SIG-M5 treated with dmso at 0.1 percent for 504 hours (cell line): Measurements from ENCODE around the gene RHOB.
"Not testable (repeated sequence)": the region's sequence is repeated elsewhere in the genome, so short reads cannot be mapped to it uniquely, and the experiment has no call there.

ENCODE experiments used
- DNase-seq: peaks from one replicate; lab custom pipeline; 2025; ENCODE audit not compliant: unreplicated experiment; lab: John Stamatoyannopoulos, UW

RHOB gene

DNA sequence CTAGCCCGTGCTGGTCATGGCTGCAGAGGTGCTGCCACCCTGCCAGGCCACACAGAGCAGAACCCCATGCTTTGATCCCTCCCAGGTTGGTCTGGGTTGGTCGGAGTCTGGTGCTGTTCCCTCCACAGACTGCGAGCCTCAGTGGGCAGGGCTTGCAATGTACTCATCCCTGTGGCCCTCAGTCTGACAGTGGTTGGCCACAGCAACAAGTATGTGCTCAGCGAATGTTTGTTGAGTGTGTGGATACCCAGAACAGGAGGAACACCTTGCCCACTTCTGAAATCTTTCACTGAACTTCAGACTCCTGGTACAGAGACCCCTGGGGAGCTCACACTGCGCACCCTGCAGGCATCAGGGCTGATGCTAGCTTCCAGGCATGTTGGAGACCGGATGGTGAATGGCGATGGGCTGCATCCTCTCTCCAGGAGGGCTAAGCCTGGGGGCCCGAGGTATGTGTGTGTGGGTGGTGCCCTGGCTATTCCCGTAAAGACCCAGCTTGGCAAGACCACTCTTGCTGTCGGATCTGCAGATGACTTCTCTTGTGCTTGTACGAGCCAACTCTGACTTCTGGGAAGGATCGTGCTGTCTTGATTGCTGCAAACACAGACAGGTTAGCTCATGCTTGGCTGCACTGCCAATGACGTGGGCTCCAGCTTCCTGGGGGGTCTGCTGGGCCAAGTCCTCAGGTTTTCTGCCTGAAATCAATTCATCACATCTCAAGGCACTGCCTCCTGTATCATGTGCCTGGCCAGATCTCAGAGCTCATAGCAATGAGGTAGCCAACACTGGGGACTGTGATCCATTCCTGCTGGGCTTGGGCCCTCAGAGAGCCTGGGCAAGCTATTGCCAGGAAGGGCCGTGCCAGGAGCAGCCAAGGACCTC is 43.7 kb downstream of the RHOB start:
- no peak for DNase-seq

DNA sequence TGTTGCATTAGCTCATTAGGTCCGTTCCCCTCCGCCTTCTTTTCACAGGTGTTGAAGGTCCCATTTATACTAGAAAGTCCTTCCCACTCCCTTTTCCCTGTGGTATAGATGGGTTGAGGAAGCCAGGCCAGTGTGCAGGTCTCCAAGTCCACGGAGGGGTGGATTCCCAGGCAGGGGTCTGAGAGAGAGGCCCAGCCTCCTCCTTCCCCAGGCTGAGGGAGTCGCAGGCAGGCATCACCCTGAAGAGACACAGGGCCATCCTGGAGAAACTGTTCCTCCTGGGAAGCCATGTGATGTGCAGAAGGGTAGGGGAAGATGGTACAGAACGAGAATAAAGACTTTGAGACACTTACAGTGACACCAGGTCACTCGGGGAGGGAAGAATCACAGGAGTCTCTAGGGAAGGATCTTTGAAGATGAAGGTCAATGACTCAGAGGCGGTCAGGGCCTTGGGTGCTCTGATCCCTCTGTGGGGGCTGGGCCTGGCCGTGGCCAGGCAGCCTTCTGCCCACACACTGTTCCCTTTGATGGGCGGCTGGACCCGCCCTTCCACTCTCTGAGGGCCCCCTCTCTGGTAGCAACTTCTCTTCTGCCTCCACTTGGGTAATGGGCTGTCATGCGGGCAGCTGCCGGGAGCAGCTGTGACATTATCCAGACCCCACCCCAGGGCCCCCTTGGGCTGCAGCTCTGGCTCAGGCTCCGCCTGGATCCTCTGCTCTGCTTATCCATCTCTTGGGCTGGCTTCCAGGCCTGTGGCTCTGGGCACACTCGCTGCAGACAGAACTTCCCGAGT is 45.1 kb downstream of the RHOB start:
- DNase-seq, result no peak

DNA sequence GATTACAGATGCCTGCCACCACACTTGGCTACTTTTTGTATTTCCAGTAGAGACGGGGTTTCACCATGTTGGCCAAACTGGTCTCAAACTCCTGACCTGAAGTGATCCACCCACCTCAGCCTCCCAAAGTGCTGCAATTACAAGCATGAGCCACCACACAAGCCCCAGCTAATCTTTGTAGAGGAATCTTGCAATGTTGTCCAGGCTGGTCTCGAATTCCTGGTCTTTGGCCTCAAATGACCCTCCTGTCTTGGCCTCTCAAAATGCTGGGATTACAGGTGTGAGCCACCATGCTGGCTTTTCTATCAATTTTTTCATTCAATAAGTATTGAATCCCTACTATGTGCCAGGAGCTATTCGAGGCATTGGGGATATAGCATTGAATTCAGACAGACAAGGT is 46.2 kb downstream of the RHOB start:
- DNase-seq, result not testable (repeated sequence)

DNA sequence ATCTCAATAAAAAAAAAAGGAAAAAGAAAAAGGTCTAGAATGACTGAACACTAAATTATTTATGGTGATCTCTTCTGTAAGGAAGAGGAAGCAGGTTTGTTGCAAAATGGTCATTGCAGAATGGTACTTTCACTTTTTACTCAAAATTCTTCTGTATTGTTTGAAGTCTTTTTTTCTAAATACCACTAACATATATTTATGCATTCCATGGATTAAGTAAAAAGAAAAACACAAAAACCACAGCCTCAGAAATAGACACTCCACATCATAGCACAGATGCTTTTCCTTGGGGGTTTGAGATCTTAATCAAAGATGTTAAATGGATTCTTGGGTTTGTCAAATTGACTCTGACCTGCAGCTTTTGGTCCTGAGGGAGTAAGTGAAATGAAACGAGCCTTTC is 47.4 kb downstream of the RHOB start:
- peak; percentile 77 for DNase-seq

DNA sequence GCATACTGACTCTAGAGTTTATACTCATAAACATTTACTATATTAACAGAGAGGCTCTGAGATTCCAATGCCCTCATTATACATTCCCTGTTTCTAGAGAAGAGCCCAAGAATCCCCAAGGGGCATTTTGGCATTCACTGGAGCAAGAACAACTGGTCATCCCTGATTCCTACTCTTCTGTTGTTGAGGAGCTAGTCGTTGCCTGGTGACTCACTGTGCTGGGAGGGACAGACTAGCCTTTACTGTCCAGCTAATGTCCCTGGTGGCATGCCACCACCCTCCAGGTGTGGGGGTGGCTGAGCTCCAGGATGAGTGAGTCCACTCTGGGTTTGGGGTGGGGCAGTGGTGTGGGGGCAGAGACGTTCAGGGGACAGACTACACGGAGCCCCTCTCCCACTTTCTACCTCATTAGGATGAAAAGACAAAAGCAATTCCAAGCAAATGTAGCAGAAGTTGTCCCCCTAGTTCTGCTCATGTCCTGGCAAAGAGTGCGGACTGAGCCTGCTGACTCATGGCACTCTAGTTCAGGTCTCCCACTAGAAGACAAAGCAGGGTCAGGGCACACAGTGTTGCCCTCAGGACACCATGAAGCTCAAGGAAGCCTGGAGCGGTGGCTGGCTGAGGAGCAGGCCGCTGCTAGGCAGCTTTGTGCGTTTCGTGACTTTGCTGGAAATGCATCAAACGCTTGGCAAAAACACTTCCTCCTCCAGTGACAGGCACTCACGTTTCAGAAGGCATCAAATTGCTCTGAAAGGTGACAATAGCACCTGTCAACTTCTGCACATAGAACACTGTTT is 49.4 kb downstream of the RHOB start:
- peak; percentile 43 for DNase-seq

DNA sequence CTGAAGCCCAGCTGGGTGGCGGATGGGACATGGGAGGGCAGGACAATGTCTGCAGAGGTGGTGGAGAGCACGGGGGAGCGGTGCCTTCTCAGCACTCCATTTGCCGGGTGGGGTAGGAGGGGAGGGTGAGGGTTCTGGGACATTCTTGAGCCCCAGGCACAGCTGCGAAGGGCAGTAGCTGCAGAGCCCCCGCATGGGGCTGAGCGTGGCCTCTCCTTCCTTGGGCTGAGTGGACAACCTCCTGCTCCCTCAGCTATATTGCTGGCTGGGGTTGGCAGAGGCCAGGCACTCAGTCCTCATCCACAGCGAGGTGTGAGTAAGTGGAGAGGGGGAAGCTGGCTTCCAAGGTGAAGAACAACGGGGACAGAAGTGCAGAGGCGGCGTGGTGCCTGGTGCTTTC is 50.1 kb downstream of the RHOB start:
- no peak for DNase-seq
